HepG2 (cell line): ENCODE results near the gene KRTAP20-1. TPM values are rescaled to one million over a fixed set of nuclear protein-coding genes. Genes with fewer than 3 reads are reported as not detected.

Experiments used
- ATAC-seq: fragments of 200-7000 bp; cut with Tn5 transposase; 3 replicates; pipeline ENCODE4 v1.9.1; 2020; ENCODE audit warnings: mild to moderate bottlenecking, moderate library complexity
- BruUV-seq: library from RNA; stranded (reverse); fragments of 400-500 nt; replicated peaks from 2 replicates; lab custom pipeline; 2021; lab: Mats Ljungman, UMichigan
- CTCF ChIA-PET: fragments of 300-600 bp; formaldehyde crosslinking; extraction: SDS; loops from one replicate; lab custom pipeline; 2021; ENCODE audit warnings: low total read pairs, inconsistent platforms, low intra/inter-chr PET ratio; lab: Yijun Ruan, JAX
- POLR2A ChIA-PET: fragments of 350-600 bp; sonication (Branson Sonifier 250); formaldehyde crosslinking; loops from one replicate; lab custom pipeline; 2020; ENCODE audit warnings: antibody characterized with exemption, inconsistent platforms; lab: Yijun Ruan, JAX
- DNase-seq: peaks from one replicate; pipeline ENCODE4 v3.0.0-alpha.2; 2015; ENCODE audit warnings: low spot score
- FAIRE-seq: peaks from 3 replicates; lab custom pipeline; 2011; peaks lifted over from hg19 to GRCh38; lab: Jason Lieb, UNC
- H2AFZ ChIP-seq: one replicate; pipeline ENCODE4 v1.6.1; 2011; ENCODE audit warnings: low read length, inconsistent platforms
- H3K27ac ChIP-seq: fragments of 300-600 bp; 3 replicates; pipeline ENCODE4 v1.8.0; 2011; ENCODE audit warnings: mixed run types, mild to moderate bottlenecking, mixed read lengths, low read length, inconsistent platforms; ENCODE audit not compliant: insufficient read depth; ENCODE audit errors: extremely low read length
- H3K27me3 ChIP-seq, 2 experiments: fragments of 200-600 bp in 1 of 2; 2 replicates in 1 of 2; 3 replicates in 1 of 2; pipeline versions ENCODE4 v1.6.0 to v1.8.0; 2011; ENCODE audit warnings: low read length in 2 of 2, mild to moderate bottlenecking in 2 of 2, moderate library complexity in 2 of 2, inconsistent platforms in 1 of 2; ENCODE audit not compliant: insufficient read depth in 2 of 2, control insufficient read depth in 1 of 2
- H3K36me3 ChIP-seq, 2 experiments: fragments of 200-600 bp in 1 of 2; replicated peaks in 1 of 2; 2 replicates in 1 of 2; 3 replicates in 1 of 2; pipeline versions ENCODE4 v1.5.1 to v1.8.0; 2011; ENCODE audit warnings: low read length in 2 of 2, inconsistent platforms in 1 of 2; ENCODE audit not compliant: insufficient read depth in 2 of 2, control insufficient read depth in 1 of 2
- H3K4me1 ChIP-seq: 2 replicates; pipeline ENCODE4 v1.5.1; 2012; ENCODE audit warnings: low read length, inconsistent platforms; ENCODE audit not compliant: insufficient read depth
- H3K4me2 ChIP-seq: 2 replicates; pipeline ENCODE4 v1.6.0; 2011; ENCODE audit warnings: low read depth, low read length, inconsistent platforms
- H3K4me3 ChIP-seq, 3 experiments: fragments of 200-600 bp in 1 of 3; sonication (generic), shearing (Covaris generic) in 1 of 3; replicated peaks in 1 of 3; 2 replicates each; pipeline ENCODE4 v1.5.1; 2011 to 2016; ENCODE audit warnings: low read length in 3 of 3, inconsistent platforms in 2 of 3, low read depth in 2 of 3, mild to moderate bottlenecking in 2 of 3, control low read depth in 1 of 3, mixed read lengths in 1 of 3; ENCODE audit not compliant: insufficient read depth in 1 of 3
- H3K79me2 ChIP-seq: one replicate; pipeline ENCODE4 v1.6.1; 2011; ENCODE audit warnings: low read length, inconsistent platforms; ENCODE audit not compliant: insufficient read depth
- H3K9ac ChIP-seq: 2 replicates; pipeline ENCODE4 v1.6.0; 2011; ENCODE audit warnings: mild to moderate bottlenecking, low read depth, low read length, inconsistent platforms; ENCODE audit not compliant: insufficient read depth
- H3K9me3 ChIP-seq: 2 replicates; pipeline ENCODE4 v1.5.1; 2012; ENCODE audit warnings: mild to moderate bottlenecking, low read length
- H4K20me1 ChIP-seq: 2 replicates; pipeline ENCODE4 v1.6.0; 2011; ENCODE audit warnings: inconsistent platforms, mild to moderate bottlenecking, low read length, moderate library complexity; ENCODE audit not compliant: insufficient read depth
- ATF1 ChIP-seq: IDR thresholded peaks from 2 replicates; pipeline ENCODE4 v1.6.1; 2016; ENCODE audit warnings: mild to moderate bottlenecking, control low read depth
- FOXM1 ChIP-seq: sonication (generic); formaldehyde crosslinking; IDR thresholded peaks from 2 replicates; pipeline ENCODE4 v1.5.0; 2020; ENCODE audit warnings: missing genetic modification reagents
- HHEX ChIP-seq: IDR thresholded peaks from 2 replicates; pipeline ENCODE4 v1.6.1; 2016; ENCODE audit warnings: control low read depth
- HOXA9 ChIP-seq: sonication (generic); formaldehyde crosslinking; IDR thresholded peaks from 2 replicates; pipeline ENCODE4 v1.8.1; 2022; ENCODE audit warnings: missing genetic modification reagents, mild to moderate bottlenecking, moderate library complexity, borderline replicate concordance
- NPAS2 ChIP-seq: sonication (generic); formaldehyde crosslinking; IDR thresholded peaks from 2 replicates; pipeline ENCODE4 v1.8.0; 2022; ENCODE audit warnings: mild to moderate bottlenecking, missing genetic modification reagents, borderline replicate concordance
- PREB ChIP-seq: sonication (generic); formaldehyde crosslinking; IDR thresholded peaks from 2 replicates; pipeline ENCODE4 v1.4.0; 2020; ENCODE audit warnings: missing genetic modification reagents
- SIN3A ChIP-seq: IDR thresholded peaks from 2 replicates; pipeline ENCODE4 v1.6.1; 2011; ENCODE audit warnings: low read depth, mild to moderate bottlenecking, control low read depth, low read length, borderline replicate concordance
- SNAPC5 ChIP-seq: sonication (generic); formaldehyde crosslinking; IDR thresholded peaks from 2 replicates; pipeline ENCODE4 v1.8.1; 2023; ENCODE audit warnings: mild to moderate bottlenecking, missing genetic modification reagents, borderline replicate concordance
- ZNF549 ChIP-seq: sonication (generic); formaldehyde crosslinking; IDR thresholded peaks from 2 replicates; pipeline ENCODE4 v1.5.0; 2020; ENCODE audit warnings: missing genetic modification reagents
- ZNF713 ChIP-seq: sonication (generic); formaldehyde crosslinking; IDR thresholded peaks from 2 replicates; pipeline ENCODE4 v1.4.0; 2020; ENCODE audit warnings: mild to moderate bottlenecking, missing genetic modification reagents
- ZSCAN12 ChIP-seq: sonication (generic); formaldehyde crosslinking; IDR thresholded peaks from 2 replicates; pipeline ENCODE4 v1.9.0; 2021; ENCODE audit warnings: mild to moderate bottlenecking, missing genetic modification reagents
- WGBS: methylation state at CpG from one replicate; pipeline ENCODE4 v1.1.6; 2017; ENCODE audit warnings: low lambda C conversion rate; 5-methylcytosine and 5-hydroxymethylcytosine counted together
- in situ Hi-C: cut with HindIII; loops from 2 replicates; pipeline ENCODE4 v1.10.0; 2017; ENCODE audit warnings: low pct_unique_long_range_greater_than_20kb; ENCODE audit not compliant: extremely low pct_ligation_motif_present
- intact Hi-C: fragments of 100-400 bp; cut with micrococcal nuclease; formaldehyde crosslinking; loops from one replicate; pipeline ENCODE4 v1.10.0; 2022; ENCODE audit not compliant: unreplicated experiment
- polyA plus RNA-seq, 8 experiments: library from polyadenylated mRNA; depleted of rRNA in 3 of 8; stranded (reverse) in 7 of 8; unstranded in 1 of 8; fragments of >200 nt; fragmentation: Illumina TruSeq in 4 of 8; extraction: Trizol in 4 of 8; gene quantifications; 2 replicates each; pipeline versions ENCODE4 v1.2.1 to v1.2.3, GENCODE V29; 2011 to 2016; ENCODE audit warnings: low read depth in 4 of 8, missing spikeins in 1 of 8, mixed read lengths in 1 of 8; ENCODE audit not compliant: insufficient read depth in 1 of 8
- total RNA-seq, 5 experiments: library from RNA; depleted of rRNA; stranded (reverse); fragments of >200 nt; fragmentation: Illumina TruSeq; extraction: Trizol; gene quantifications; 2 replicates each; pipeline ENCODE4 v1.2.3, GENCODE V29; 2016; ENCODE audit warnings: low read depth in 1 of 5
- TF ChIP-seq, protein P1 (sequence below), 2 experiments: sonication (generic) in 1 of 2; formaldehyde crosslinking in 1 of 2; IDR thresholded peaks; 2 replicates each; pipeline versions ENCODE4 v1.4.0 to v1.6.1; 2018 to 2020; ENCODE audit warnings: missing genetic modification reagents in 2 of 2, borderline replicate concordance in 1 of 2, low read depth in 1 of 2, mild to moderate bottlenecking in 1 of 2, missing biosample characterization in 1 of 2
- TF ChIP-seq, protein P2 (sequence below): sonication (generic); formaldehyde crosslinking; IDR thresholded peaks from 2 replicates; pipeline ENCODE4 v1.9.0; 2022; ENCODE audit warnings: missing genetic modification reagents, mild to moderate bottlenecking, borderline replicate concordance
- TF ChIP-seq, protein P3 (sequence below): IDR thresholded peaks from 2 replicates; pipeline ENCODE4 v1.6.1; 2012; ENCODE audit warnings: inconsistent platforms

KRTAP20-1 gene
- total and polyA plus RNA-seq, 2 of the 13 experiments (the other 11 are each of a cell fraction or from before 2014, with no cell fraction given): not detected

DNA sequence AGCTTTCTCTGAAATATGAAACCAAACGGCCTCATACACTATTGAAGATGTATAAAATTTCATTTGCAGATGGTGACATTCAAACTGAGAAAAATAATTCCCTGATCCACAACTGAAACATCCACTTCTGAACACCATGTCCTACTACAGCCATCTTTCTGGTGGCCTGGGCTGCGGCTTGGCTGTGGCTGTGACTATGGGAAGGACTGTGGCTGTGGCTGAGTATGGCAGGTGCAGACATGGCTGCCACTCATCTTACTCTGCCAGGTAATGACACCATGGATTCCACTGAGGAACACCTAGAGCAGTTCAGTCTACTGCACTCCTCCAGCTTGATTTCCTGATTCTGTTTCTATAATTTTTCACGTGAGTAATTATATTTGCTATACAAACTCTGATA, 4.3 kb downstream of the KRTAP20-1 start, which contains the start of gene KRTAP20-4:
TSS of gene KRTAP20-4 (plus strand) at position 106 of the 400 bp plus-strand sequence.
- no peak for ATAC-seq
- no peak within 1 kb of the TSS for H3K4me3 ChIP-seq
- WGBS: 2% methylated on average over 3 of the region's 3 CpGs

GRCh38 chr21:30623362-30623761, 7.1 kb downstream of the KRTAP20-1 start:
- FAIRE-seq (no peak), DNase-seq (no peak), ATAC-seq (no peak)
- Histone ChIP-seq H3K4me3 (no peak overlapping the region), H3K9me3 (peaks cover 87% of the 10 kb centered on the region), H4K20me1 (no peaks in the 10 kb centered on the region), H3K36me3 (no peaks in the 10 kb centered on the region), H3K4me1 (no peaks in the 10 kb centered on the region), H2AFZ (no peak overlapping the region), H3K27me3 (no peaks in the 10 kb centered on the region), H3K4me2 (no peak overlapping the region), H3K9ac (no peak overlapping the region), H3K79me2 (no peaks in the 10 kb centered on the region), H3K27ac (no peak overlapping the region)
- in situ Hi-C loops (no loop called here), intact Hi-C loops (no loop called here)
- TF ChIP-seq, protein P1, sequence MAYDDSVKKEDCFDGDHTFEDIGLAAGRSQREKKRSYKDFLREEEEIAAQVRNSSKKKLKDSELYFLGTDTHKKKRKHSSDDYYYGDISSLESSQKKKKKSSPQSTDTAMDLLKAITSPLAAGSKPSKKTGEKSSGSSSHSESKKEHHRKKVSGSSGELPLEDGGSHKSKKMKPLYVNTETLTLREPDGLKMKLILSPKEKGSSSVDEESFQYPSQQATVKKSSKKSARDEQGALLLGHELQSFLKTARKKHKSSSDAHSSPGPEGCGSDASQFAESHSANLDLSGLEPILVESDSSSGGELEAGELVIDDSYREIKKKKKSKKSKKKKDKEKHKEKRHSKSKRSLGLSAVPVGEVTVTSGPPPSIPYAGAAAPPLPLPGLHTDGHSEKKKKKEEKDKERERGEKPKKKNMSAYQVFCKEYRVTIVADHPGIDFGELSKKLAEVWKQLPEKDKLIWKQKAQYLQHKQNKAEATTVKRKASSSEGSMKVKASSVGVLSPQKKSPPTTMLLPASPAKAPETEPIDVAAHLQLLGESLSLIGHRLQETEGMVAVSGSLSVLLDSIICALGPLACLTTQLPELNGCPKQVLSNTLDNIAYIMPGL (CRISPR knock-in tag; IDR thresholded peaks at IDR 0.05; ENCODE audit: borderline replicate concordance in 1 of 2, low read depth in 1 of 2): no peak
- TF ChIP-seq ZNF549 (CRISPR knock-in tag): no peak
- TF ChIP-seq ZSCAN12: no peak
- no peak for TF ChIP-seq HOXA9 (CRISPR knock-in tag)
- no peak for TF ChIP-seq FOXM1
- TF ChIP-seq HHEX (CRISPR knock-in tag): no peak
- TF ChIP-seq PREB (CRISPR knock-in tag): no peak
- no peak for TF ChIP-seq SIN3A
- TF ChIP-seq NPAS2 (CRISPR knock-in tag): no peak
- TF ChIP-seq, protein P2, sequence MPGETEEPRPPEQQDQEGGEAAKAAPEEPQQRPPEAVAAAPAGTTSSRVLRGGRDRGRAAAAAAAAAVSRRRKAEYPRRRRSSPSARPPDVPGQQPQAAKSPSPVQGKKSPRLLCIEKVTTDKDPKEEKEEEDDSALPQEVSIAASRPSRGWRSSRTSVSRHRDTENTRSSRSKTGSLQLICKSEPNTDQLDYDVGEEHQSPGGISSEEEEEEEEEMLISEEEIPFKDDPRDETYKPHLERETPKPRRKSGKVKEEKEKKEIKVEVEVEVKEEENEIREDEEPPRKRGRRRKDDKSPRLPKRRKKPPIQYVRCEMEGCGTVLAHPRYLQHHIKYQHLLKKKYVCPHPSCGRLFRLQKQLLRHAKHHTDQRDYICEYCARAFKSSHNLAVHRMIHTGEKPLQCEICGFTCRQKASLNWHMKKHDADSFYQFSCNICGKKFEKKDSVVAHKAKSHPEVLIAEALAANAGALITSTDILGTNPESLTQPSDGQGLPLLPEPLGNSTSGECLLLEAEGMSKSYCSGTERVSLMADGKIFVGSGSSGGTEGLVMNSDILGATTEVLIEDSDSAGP: no peak
- TF ChIP-seq ATF1 (CRISPR knock-in tag): no peak
- no peak for TF ChIP-seq SNAPC5 (CRISPR knock-in tag)
- no peak for TF ChIP-seq ZNF713 (CRISPR knock-in tag)
- BruUV-seq: no TSS peak
- ChIA-PET POLR2A (no interaction called here), CTCF (no interaction called here)
- WGBS: 25% methylated on average over 1 of the region's 3 CpGs

More for the DNA sequence above, 4.3 kb downstream of the KRTAP20-1 start, which contains the start of gene KRTAP20-4:
- H3K36me3 ChIP-seq: no peaks in the 10 kb centered on the region
- DNase-seq: no peak
- no peak within 1 kb of the TSS for H3K9ac ChIP-seq
- H4K20me1 ChIP-seq: no peaks in the 10 kb centered on the region
- TF ChIP-seq, protein P3, sequence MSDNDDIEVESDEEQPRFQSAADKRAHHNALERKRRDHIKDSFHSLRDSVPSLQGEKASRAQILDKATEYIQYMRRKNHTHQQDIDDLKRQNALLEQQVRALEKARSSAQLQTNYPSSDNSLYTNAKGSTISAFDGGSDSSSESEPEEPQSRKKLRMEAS: no peak
- H3K27me3 ChIP-seq: no peaks in the 10 kb centered on the region
- no peak for FAIRE-seq
- BruUV-seq: no TSS peak
- H3K27ac ChIP-seq: no peak within 1 kb of the TSS
- peaks cover 83% of the 10 kb centered on the region for H3K9me3 ChIP-seq
- H2AFZ ChIP-seq: no peak within 1 kb of the TSS
- intact Hi-C loops (no loop called here), in situ Hi-C loops (no loop called here)
- POLR2A ChIA-PET: no interaction called here
- CTCF ChIA-PET: no interaction called here
- no peak within 1 kb of the TSS for H3K4me2 ChIP-seq
- H3K4me1 ChIP-seq: no peaks in the 10 kb centered on the region
- H3K79me2 ChIP-seq: no peaks in the 10 kb centered on the region
